Calu3 (cell line): ENCODE data around the gene MIPEP. TPM values are rescaled to one million over a fixed set of nuclear protein-coding genes. Genes with fewer than 3 reads are reported as not detected.

Source experiments
- BruUV-seq: library from RNA; stranded (reverse); fragments of 400-500 nt; replicated peaks from 2 replicates; lab custom pipeline; 2021; lab: Mats Ljungman, UMichigan
- CTCF ChIA-PET: fragments of 300-600 bp; sonication (Branson Sonifier 250); formaldehyde crosslinking; loops from one replicate; lab custom pipeline; 2022; ENCODE audit warnings: antibody characterized with exemption; lab: Charles Lee
- DNase-seq: peaks from one replicate; pipeline ENCODE4 v3.0.0; 2022
- H3K27ac Mint-ChIP-seq: one replicate; pipeline ENCODE4 v1.8.0; 2022; ENCODE audit warnings: mixed read lengths; ENCODE audit not compliant: unreplicated experiment
- H3K27me3 Mint-ChIP-seq: one replicate; pipeline ENCODE4 v1.8.0; 2022; ENCODE audit warnings: mixed read lengths; ENCODE audit not compliant: unreplicated experiment
- H3K36me3 Mint-ChIP-seq: one replicate; pipeline ENCODE4 v1.8.0; 2022; ENCODE audit warnings: mild to moderate bottlenecking, moderate library complexity, mixed read lengths; ENCODE audit not compliant: insufficient read depth, unreplicated experiment
- H3K4me1 Mint-ChIP-seq: one replicate; pipeline ENCODE4 v1.8.0; 2022; ENCODE audit warnings: mild to moderate bottlenecking, low read depth, mixed read lengths; ENCODE audit not compliant: unreplicated experiment
- H3K4me3 Mint-ChIP-seq: one replicate; pipeline ENCODE4 v1.8.0; 2022; ENCODE audit warnings: mild to moderate bottlenecking, low read depth, moderate library complexity, mixed read lengths; ENCODE audit not compliant: unreplicated experiment
- H3K9me3 Mint-ChIP-seq: one replicate; pipeline ENCODE4 v1.8.0; 2022; ENCODE audit warnings: low read depth, mixed read lengths; ENCODE audit not compliant: unreplicated experiment
- intact Hi-C: fragments of 100-400 bp; cut with micrococcal nuclease; formaldehyde crosslinking; loops from one replicate; pipeline ENCODE4 v1.10.0; 2022; ENCODE audit not compliant: unreplicated experiment
- total RNA-seq: library from RNA; stranded (reverse); gene quantifications from 2 replicates; pipeline ENCODE4 v1.2.3, GENCODE V29; 2022
- TF ChIP-seq, protein P1 (sequence below): fragments of 200-600 bp; IDR thresholded peaks from one replicate; pipeline ENCODE4 v1.8.0; 2022; ENCODE audit warnings: antibody characterized with exemption; ENCODE audit not compliant: unreplicated experiment

MIPEP gene
- total RNA-seq, 1 experiment from 2014 or later = 25.2 TPM

- CTCF ChIA-PET = no interaction called here
- no peaks in the 10 kb centered on the region for H3K27me3 Mint-ChIP-seq
- no peaks in the 10 kb centered on the region for H3K36me3 Mint-ChIP-seq
- H3K27ac Mint-ChIP-seq = no peak overlapping the region
- H3K4me3 Mint-ChIP-seq = no peak overlapping the region
- intact Hi-C loops = loop anchor here (2.0 kb wide), 1 partner anchor 155 kb away; no protein-coding TSS in a partner anchor
- no TSS peak for BruUV-seq
- DNase-seq = peak; percentile 43
- TF ChIP-seq, protein P1, sequence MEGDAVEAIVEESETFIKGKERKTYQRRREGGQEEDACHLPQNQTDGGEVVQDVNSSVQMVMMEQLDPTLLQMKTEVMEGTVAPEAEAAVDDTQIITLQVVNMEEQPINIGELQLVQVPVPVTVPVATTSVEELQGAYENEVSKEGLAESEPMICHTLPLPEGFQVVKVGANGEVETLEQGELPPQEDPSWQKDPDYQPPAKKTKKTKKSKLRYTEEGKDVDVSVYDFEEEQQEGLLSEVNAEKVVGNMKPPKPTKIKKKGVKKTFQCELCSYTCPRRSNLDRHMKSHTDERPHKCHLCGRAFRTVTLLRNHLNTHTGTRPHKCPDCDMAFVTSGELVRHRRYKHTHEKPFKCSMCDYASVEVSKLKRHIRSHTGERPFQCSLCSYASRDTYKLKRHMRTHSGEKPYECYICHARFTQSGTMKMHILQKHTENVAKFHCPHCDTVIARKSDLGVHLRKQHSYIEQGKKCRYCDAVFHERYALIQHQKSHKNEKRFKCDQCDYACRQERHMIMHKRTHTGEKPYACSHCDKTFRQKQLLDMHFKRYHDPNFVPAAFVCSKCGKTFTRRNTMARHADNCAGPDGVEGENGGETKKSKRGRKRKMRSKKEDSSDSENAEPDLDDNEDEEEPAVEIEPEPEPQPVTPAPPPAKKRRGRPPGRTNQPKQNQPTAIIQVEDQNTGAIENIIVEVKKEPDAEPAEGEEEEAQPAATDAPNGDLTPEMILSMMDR = peak; percentile 31
- H3K9me3 Mint-ChIP-seq = peaks cover 2% of the 10 kb centered on the region
- no peaks in the 10 kb centered on the region for H3K4me1 Mint-ChIP-seq
Observed at GRCh38 chr13:23715762-23716235, 173.4 kb downstream of the MIPEP start.

GRCh38 chr13:23715092-23715761, 174.0 kb downstream of the MIPEP start:
- intact Hi-C loops = no loop called here
- H3K27ac Mint-ChIP-seq = no peak overlapping the region
- TF ChIP-seq, protein P1 = no peak
- no peaks in the 10 kb centered on the region for H3K4me1 Mint-ChIP-seq
- H3K9me3 Mint-ChIP-seq = peaks cover 2% of the 10 kb centered on the region
- BruUV-seq = no TSS peak
- DNase-seq = no peak
- no peak overlapping the region for H3K4me3 Mint-ChIP-seq
- CTCF ChIA-PET = no interaction called here
- H3K27me3 Mint-ChIP-seq = no peaks in the 10 kb centered on the region
- H3K36me3 Mint-ChIP-seq = no peaks in the 10 kb centered on the region

DNA sequence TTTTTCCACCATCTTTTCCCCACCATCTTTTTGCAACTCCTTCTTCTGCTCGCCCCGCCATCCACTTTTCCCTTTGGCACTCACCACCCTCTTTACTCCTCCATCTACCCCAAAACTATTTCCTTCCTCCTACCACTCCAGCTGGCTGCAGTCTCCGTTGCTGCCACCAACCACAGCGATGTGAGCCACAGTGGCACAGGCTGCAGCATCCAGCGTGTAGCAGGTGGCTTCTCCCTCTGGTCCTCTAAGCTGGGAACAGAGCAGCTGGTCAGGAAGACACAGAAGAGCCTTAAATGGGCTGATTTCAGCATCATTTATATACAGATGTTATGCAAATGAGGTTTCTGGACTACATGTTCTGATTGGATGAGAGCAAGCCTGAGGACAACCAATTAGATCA, 174.5 kb downstream of the MIPEP start:
- no TSS peak for BruUV-seq
- Mint-ChIP-seq H3K27me3 (no peaks in the 10 kb centered on the region), H3K4me3 (no peak overlapping the region), H3K27ac (no peak overlapping the region), H3K4me1 (no peaks in the 10 kb centered on the region), H3K36me3 (no peaks in the 10 kb centered on the region), H3K9me3 (peaks cover 2% of the 10 kb centered on the region)
- TF ChIP-seq, protein P1 = no peak
- DNase-seq = no peak
- intact Hi-C loops = no loop called here
- CTCF ChIA-PET = no interaction called here

- intact Hi-C loops = no loop called here
- TF ChIP-seq, protein P1 = no peak
- Mint-ChIP-seq H3K27me3 (no peaks in the 10 kb centered on the region), H3K4me1 (no peaks in the 10 kb centered on the region), H3K4me3 (no peak overlapping the region), H3K36me3 (no peaks in the 10 kb centered on the region), H3K9me3 (peaks cover 2% of the 10 kb centered on the region), H3K27ac (no peak overlapping the region)
- CTCF ChIA-PET = no interaction called here
- DNase-seq = no peak
- BruUV-seq = no TSS peak
Observed at GRCh38 chr13:23711355-23711754, 177.8 kb downstream of the MIPEP start.
